HG02623 (cell line): Measurements from ENCODE around the gene GABRG3.
A peak's percentile ranks its signal among the peaks of the same experiment; 100 is the strongest.
"Not testable (repeated sequence)": the region's sequence is repeated elsewhere in the genome, so short reads cannot be mapped to it uniquely, and the experiment has no call there.

ENCODE experiments used
- ATAC-seq: cut with Tn5 transposase; IDR thresholded peaks from one replicate; pipeline ENCODE4 v1.9.1; 2021; ENCODE audit warnings: moderate library complexity; ENCODE audit not compliant: unreplicated experiment

The GABRG3 gene

DNA sequence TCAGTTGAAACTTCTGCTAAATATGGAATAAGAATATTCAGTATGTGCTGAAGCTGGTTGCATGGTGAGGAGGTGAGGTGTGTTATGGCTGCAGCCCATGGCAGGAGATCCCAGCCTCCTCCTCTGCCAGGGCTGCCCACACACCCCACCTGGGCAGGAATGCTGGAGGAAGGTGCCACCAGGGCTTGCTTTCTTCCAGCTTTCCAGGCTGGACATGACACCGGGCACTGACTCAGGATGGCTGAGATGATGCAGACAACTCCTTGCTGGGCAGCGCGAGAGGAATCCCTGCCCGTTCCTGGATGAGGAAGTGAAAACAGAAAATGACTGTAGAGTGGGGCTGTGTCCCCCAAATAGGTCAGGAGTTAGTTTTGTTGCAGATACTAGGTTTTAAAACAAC is 14.1 kb downstream of the GABRG3 start:
- no peak for ATAC-seq

GRCh38 chr15:26996250-26996649 is 25.3 kb downstream of the GABRG3 start:
- no peak for ATAC-seq

GRCh38 chr15:27003003-27003402 is 32.0 kb downstream of the GABRG3 start:
- not testable (repeated sequence) for ATAC-seq

GRCh38 chr15:27004226-27004625 is 33.2 kb downstream of the GABRG3 start:
- ATAC-seq = not testable (repeated sequence)

DNA sequence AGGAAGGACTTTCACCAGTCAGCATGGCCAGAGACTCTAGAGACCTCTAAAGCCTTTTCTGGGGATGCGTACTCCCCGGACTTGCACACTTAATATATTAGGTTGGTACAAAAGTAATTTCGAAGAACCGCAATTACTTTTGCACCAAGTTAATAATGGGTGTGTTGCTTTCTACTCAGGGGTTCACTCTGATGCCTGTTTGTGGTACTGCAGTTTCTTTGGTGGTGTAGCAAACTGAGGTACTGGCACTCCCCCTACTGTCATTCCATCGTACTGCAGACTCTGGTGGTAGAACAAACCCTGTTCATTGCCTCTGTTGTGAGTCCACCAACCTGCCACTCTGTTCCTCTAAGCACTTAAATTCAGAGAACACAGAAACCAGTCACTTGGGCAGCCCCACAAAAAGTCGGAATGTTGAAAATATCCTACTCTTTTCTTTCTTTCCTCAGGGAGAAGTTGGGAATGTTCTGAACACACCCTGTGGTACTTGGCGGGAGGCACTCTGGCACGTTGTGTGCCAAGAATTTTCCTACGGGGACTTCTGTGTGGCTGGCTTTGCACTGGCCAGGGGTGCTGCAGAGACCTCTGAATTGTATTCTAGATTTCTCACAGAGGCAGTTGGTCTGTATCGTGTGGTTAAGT is 46.3 kb downstream of the GABRG3 start:
- ATAC-seq = peak; percentile 97

DNA sequence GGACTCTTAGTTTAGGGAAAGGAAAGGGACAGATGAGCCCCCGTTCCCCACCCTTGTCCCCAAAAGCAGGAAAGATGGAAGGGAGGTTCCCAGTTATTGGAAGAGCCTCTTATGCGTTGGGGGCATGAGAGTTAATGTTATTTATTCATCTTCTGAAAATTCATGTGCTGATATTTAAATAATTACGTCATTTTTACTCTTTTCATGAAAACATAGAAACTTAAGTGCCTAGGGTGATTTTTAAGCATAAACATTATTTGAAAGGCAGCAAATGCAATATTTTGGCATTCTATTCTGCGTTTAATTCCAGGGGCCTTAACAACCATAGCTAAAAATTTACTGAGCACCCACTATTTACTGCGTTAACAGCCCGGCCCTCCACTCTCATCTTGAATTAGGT is 48.7 kb downstream of the GABRG3 start:
- no peak for ATAC-seq

- no peak for ATAC-seq
These were observed 54.5 kb downstream of the GABRG3 start for GRCh38 chr15:27025481-27025966.

DNA sequence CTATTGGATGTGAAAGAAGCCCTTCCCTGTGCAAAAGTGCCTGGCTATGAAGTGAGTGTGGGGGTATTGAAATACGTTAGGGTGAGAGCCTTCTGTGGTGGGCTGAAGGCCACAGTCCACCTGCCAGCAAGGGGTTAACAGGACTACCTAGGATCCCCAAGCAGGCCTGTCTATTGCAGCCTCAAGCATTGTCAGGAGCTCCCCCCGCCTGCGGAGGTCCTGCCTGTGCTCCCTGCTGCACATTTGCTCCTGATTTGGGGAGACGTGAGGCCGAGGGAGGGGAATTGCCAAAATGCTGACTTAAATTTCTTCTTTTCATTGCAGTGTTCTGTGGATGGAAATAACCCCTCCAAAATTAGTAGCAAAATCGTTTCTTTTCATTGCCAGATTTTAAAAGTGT is 56.2 kb downstream of the GABRG3 start:
- no peak for ATAC-seq

DNA sequence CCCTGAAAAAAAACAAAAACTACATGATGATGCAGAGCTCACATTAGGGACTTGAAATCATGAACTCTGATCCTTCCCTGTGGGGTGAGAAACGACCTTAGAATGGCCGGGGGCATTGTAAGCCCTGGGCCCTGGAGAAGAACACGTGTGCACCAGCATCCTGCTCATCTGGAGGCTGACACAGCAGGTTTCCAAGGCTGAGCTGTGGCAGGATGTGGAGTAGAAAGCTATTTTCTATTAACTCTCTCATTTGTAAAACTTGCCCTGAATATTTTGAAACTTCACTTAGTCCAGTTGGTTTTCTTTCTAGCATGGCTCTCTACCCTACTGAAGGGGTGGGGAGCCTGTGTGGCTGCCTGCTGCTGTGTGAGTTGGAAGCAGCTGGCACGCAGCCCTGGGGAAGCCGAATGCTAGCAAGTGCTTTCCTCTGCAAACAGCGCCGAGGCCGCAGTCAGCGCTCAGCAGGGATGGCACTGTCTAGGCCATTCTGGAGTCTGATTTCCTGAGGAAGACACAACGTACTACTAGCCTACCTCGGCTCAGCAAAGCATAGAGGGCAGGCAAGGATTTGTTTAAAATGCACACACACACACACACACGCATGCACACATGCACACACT is 58.0 kb downstream of the GABRG3 start:
- no peak for ATAC-seq

GRCh38 chr15:27036210-27036609 is 65.2 kb downstream of the GABRG3 start:
- no peak for ATAC-seq

- no peak for ATAC-seq
These were observed 66.5 kb downstream of the GABRG3 start for GRCh38 chr15:27037501-27037900.

GRCh38 chr15:27039152-27039551 is 68.2 kb downstream of the GABRG3 start:
- ATAC-seq = no peak

DNA sequence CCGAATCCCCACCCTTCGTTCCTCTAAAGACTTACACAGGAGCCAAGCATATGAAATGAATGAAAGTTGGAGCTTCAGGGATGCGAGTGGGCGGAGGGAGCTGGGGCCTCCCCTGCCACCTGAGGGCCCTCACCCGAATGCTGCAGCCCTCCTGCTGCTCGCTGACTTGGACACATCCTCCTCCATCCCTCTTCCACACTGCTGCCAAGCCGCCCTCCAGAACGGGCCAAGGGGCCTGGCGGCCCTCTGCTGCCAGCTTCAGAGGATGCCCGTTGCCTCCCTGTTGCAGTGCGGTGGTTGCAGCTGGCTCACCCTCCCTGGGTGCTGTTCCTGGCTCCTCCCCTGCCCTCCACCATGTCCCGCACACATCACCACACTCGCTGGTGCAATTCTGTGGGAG is 71.2 kb downstream of the GABRG3 start:
- no peak for ATAC-seq

DNA sequence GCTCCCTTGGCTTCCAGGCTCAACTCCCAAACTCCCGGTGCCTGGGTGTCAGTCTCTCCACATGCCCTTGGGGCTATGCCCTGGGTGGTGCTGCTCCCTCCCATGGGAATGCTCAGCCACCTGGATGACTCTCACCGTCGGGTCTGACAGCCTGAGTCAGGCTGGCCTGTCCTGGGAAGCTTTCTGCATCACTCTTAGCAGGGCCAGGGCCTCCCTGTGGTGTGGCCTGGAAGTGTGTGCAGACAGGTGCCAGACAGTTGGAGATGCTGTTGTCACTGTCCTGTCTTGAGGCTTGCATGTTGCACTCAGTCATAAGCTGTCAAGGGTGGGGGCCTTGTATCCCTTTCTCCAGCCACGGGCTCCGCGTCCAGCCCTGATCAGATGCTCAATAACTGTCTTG is 71.7 kb downstream of the GABRG3 start:
- no peak for ATAC-seq

- ATAC-seq = no peak
These were observed 72.8 kb downstream of the GABRG3 start for GRCh38 chr15:27043770-27044169.

DNA sequence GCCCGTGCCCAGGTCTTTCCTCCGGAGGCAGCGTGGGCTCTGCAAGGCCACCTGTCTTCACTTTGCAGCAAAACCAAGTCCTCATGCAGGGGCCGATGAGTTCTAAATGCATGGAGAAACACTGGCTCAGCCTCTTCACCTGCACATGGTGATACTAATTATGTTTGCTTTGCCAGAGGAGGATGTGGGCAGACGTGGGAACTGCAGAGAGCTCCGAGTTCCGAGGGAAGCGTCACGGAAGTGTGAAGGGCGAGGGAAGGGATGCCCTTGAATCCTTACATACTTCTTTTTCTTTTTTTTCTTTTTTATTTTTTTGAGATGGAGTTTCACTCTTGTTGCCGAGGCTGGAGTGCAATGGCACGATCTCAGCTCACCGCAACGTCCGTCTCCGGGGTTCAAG is 74.8 kb downstream of the GABRG3 start:
- ATAC-seq = no peak

DNA sequence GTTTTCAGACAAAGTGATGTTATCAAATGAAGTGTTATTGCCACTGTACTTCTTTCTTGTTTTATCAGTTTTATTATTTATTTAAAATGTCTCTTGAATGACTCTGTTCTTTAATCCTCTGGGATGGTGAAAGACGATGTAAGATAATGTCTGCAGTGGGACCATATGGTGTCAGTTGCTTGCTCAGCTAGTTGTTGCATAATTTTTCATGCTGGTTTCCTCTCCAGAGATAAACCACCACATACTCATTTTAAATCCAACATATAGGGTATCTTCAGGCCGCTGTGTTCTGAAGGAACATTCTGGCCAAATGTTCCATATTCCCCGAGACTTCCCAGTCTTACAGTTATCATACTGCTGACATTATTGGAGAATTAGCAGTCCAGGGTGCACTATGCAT is 75.9 kb downstream of the GABRG3 start:
- ATAC-seq = no peak

- ATAC-seq = no peak
These were observed 79.2 kb downstream of the GABRG3 start for GRCh38 chr15:27050163-27050562.

GRCh38 chr15:27054426-27054825 is 83.4 kb downstream of the GABRG3 start:
- no peak for ATAC-seq

DNA sequence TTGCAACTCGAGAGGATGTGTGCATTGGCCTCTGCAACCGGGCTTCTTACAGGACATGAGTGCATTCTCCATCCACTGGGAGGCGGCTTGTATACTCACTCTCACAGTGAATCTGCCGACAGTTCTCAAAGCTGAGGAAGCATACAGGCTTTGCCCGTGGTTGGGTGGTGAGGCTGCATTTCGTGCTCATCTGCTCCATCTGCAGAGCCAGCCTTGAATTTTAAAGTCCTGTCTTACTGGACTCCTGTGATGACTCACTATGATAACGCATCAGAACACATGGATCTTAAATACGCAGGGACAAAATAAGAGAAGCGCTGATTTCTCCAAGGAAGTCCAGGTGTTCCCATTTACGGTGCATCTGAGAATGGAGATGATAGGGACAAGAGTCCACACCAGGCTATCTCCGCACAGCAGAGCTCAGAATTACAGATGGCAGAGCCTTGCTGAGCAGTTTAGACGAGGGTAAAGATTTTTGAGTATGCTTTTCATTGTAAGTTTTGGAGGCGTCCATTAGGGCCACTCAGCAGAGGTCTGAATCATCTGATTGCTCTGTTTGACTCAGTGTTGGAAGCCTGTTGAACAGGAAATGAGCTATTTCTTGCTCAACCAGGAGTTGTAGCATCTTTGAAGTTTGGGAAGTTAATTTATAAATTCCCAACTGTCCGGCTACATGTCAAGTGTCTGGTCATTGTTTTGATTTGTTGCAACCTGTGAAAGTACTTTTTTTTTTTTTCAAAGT is 87.1 kb downstream of the GABRG3 start:
- no peak for ATAC-seq

- no peak for ATAC-seq
These were observed 88.0 kb downstream of the GABRG3 start for GRCh38 chr15:27058939-27059338.

DNA sequence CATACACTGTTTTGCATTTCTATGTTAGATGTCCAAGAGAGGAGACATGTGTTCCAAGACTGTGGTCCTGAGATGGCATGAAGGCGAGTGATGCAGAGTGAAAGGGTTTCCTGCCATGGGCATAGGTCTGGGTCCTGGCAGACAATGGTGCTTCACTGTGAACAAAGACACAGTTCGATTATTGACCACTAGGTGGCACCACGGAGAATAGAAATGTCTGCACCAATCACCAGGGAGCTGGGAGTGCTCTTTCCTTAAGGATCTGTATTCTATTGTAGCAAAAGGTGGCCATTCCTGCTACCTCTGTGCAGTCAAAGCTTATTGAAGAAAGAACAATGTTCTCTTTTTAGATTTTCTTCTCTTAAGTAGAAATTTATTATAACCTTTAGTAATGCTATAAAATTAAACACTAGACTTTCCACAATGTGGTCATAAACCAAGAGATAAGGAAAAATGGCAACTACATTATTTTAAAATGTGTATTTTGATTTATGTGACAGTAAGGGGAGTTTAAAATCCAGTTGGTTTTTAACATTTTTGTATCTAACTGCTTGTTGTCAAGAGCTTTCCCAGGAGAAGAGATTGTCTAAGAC is 88.7 kb downstream of the GABRG3 start:
- peak; percentile 79 for ATAC-seq
